Choroid plexus epithelial cell (primary cell): ENCODE results near the gene IGFBPL1.

ENCODE experiments used
- DNase-seq: peaks from one replicate; pipeline ENCODE4 v3.0.0-alpha.2; 2010; ENCODE audit warnings: low read depth
- H3K4me3 ChIP-seq: 2 replicates; pipeline ENCODE4 v1.5.1; 2011; ENCODE audit warnings: low read depth, mild to moderate bottlenecking, control low read depth, low read length, moderate library complexity
- TF ChIP-seq, protein P1 (sequence below): conservative IDR thresholded peaks from 2 replicates; pipeline ENCODE4 v1.5.1; 2011; ENCODE audit warnings: low read depth, mild to moderate bottlenecking, control low read depth, inconsistent platforms, low read length, moderate library complexity

IGFBPL1 gene

DNA sequence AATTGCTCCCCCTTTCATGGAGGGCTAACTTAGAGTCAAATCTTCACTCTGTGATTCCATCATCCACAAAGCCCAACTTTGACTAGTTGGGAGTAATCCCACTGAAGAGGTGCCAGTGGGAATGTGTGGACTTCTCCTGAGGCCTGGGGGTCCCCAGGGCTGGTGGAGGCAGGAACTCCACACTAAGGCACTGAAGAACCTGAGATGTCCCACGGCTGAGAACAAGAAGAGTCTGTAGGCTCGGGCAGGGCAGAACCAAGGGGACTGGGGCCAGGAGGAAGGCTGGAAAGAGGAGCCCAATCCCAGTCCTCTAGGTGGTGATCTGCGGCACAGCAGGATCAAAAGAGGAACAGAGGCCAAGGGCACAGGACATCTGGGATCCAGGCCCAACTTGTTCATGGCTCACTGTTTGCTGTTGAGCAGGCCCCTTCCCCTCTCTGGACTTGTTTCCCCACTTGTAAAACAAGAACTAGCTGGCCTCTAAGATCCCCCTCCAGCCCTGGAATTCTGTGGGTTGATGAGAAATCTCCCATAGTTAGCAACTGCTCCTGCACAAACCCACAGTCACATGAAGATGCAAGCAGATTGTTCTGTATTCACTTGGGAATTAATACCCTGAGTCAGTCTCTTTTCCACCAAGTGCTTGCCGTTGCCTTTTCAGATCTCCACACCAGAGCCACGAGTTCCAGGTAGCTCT lies 64.4 kb downstream of the IGFBPL1 start:
- peak; percentile 64 for DNase-seq
- TF ChIP-seq, protein P1, sequence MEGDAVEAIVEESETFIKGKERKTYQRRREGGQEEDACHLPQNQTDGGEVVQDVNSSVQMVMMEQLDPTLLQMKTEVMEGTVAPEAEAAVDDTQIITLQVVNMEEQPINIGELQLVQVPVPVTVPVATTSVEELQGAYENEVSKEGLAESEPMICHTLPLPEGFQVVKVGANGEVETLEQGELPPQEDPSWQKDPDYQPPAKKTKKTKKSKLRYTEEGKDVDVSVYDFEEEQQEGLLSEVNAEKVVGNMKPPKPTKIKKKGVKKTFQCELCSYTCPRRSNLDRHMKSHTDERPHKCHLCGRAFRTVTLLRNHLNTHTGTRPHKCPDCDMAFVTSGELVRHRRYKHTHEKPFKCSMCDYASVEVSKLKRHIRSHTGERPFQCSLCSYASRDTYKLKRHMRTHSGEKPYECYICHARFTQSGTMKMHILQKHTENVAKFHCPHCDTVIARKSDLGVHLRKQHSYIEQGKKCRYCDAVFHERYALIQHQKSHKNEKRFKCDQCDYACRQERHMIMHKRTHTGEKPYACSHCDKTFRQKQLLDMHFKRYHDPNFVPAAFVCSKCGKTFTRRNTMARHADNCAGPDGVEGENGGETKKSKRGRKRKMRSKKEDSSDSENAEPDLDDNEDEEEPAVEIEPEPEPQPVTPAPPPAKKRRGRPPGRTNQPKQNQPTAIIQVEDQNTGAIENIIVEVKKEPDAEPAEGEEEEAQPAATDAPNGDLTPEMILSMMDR = no peak
- H3K4me3 ChIP-seq = no peak overlapping the region

DNA sequence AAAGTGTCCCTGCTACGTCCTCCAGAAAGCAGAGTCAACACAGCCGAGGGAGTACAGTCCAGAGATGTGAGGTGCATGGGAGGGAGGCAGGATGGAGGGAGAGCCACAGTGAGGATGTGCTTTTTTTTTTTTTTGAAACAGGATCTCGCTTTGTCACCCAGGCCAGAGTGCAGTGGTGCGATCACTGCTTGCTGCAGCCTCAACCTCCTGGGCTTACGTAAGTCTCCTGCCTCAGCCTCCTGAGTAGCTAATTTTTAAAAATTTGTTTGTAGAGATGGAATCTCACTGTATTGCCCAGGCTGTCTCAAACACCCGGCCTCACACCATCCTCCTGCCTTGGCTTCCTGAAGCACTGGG lies 65.0 kb downstream of the IGFBPL1 start:
- TF ChIP-seq, protein P1 = no peak
- DNase-seq = no peak
- no peak overlapping the region for H3K4me3 ChIP-seq

DNA sequence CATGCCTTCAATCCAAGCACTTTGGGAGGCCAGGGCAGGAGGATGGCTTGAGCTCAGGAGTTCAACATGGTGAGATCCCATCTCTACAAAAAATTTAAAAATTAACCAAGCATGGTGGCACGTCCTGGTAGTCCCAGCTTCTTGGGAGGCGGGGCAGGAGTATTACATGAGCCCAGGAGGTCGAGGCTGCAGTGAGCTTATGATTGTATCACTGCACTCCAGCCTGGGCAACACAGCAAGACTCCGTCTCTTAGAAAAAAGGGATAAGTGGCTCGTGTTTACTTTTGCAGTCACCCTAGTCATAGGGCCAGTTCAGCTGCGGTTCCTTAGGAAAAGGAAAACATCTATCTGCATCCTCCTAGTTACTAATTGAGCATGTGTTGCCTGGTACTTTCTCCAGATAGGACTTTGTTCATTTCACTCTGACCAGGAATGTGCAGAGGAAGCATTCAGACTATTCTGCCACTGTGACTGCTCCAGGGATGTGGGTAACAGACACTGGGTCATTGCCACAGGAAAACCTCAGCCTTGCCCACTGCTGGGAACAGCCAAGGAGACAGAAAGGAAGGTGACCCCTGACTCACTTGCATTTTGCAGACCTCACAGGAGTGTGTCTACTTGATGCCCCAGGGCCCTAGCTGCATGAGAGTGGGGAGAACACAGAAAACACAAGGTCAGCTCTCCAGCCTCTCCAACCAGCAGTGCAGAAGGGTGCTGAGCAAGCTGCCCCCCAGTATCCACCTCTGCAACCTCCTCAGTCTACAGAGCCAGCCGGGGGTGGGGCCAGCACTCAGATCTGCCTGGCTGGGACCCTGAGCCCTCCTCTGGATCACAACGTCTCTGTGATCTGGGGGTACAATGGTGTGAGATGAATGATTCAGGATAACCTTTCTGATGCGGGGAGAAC lies 65.6 kb downstream of the IGFBPL1 start:
- H3K4me3 ChIP-seq = no peak overlapping the region
- DNase-seq = peak; percentile 44
- TF ChIP-seq, protein P1 = no peak

DNA sequence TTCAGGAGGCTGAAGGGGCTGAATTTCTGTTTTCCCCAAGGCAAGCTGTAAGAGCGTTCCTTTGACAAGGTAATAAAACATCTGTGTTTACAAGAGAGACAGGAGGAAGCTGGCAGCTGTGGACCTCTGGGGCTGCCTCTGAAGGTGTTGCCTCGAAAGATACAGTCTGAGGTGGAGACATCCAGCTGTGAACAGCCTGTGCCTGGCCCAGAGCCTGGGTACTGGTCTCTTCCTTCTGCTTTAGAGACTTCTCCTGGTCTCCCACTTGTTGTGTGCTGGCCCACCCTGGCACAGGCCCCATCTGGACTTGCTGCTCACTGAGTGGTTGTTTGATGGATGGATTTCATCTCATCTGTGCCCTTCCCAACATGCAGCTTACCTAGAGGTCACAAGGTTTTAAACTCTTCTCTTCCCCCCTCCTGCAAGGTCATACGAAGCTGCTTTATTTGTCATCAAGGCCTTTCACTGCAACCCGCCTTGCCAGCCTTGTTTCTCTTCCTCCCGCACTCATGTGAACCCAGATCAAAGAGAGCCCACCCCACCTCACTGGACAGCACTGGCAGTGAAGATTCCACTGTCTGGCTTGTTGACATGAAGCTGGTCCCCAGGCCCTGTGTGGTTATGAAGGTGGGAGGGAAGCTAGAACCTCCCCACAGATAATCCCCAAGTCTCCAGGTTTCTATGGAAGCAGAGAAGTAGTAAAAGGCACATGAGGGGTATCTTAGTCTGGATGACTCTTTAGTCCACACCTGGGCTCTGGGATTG lies 66.7 kb downstream of the IGFBPL1 start:
- TF ChIP-seq, protein P1 = no peak
- H3K4me3 ChIP-seq = no peak overlapping the region
- DNase-seq = no peak

DNA sequence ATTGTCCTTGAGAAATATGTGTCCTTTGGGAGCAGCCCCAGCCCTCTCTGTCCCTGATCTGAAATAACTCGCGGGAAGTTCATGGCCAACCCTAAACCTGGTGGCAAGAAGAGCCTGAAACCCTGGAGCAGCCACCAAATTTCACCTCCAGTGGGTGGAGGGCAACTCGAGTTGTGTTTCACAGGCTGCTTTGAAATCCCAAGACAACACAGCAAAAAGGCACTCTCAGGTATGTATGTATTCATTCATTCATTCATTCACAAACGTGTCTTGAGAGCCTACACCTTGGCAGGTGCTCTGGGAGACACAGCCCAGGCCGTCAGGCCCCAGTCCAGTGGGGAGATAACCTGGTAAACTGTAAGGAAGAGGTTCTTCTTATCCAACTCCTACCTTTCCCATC lies 67.4 kb downstream of the IGFBPL1 start:
- H3K4me3 ChIP-seq = no peak overlapping the region
- DNase-seq = no peak
- TF ChIP-seq, protein P1 = no peak
